Hepatocyte (in vitro differentiated cells): ENCODE results near the gene GC. TPM values are rescaled to one million over a fixed set of nuclear protein-coding genes. Genes with fewer than 3 reads are reported as not detected.

Experiments used
- DNase-seq: peaks from one replicate; pipeline ENCODE4 v3.0.0-alpha.2; 2016; ENCODE audit warnings: low spot score
- H2AFZ ChIP-seq: fragments of 200-600 bp; sonication (generic); 2 replicates; pipeline ENCODE4 v1.6.0; 2016; ENCODE audit warnings: antibody characterized with exemption, mild to moderate bottlenecking
- H3K27ac ChIP-seq: fragments of 200-600 bp; sonication (generic); 2 replicates; pipeline ENCODE4 v1.5.1; 2016; ENCODE audit warnings: mild to moderate bottlenecking
- H3K27me3 ChIP-seq: fragments of 200-600 bp; sonication (generic); 2 replicates; pipeline ENCODE4 v1.6.1; 2016
- H3K36me3 ChIP-seq: fragments of 200-600 bp; sonication (generic); replicated peaks from 2 replicates; pipeline ENCODE4 v1.5.1; 2016; ENCODE audit warnings: low read depth; ENCODE audit not compliant: insufficient read depth
- H3K4me1 ChIP-seq: fragments of 200-600 bp; sonication (generic); 2 replicates; pipeline ENCODE4 v1.5.1; 2016; ENCODE audit warnings: mild to moderate bottlenecking, moderate library complexity; ENCODE audit not compliant: insufficient read depth
- H3K4me2 ChIP-seq: fragments of 200-600 bp; sonication (generic); 2 replicates; pipeline ENCODE4 v1.6.0; 2016
- H3K4me3 ChIP-seq: fragments of 200-600 bp; sonication (generic); 2 replicates; pipeline ENCODE4 v1.5.1; 2016; ENCODE audit warnings: mild to moderate bottlenecking
- H3K79me2 ChIP-seq: fragments of 200-600 bp; sonication (generic); 2 replicates; pipeline ENCODE4 v1.6.0; 2017; ENCODE audit warnings: mild to moderate bottlenecking
- H3K9me2 ChIP-seq: fragments of 200-600 bp; sonication (generic); replicated peaks from 2 replicates; pipeline ENCODE4 v1.6.0; 2017; ENCODE audit warnings: mild to moderate bottlenecking; ENCODE audit not compliant: insufficient read depth
- H3K9me3 ChIP-seq: fragments of 200-600 bp; sonication (generic); 2 replicates; pipeline ENCODE4 v1.5.1; 2016; ENCODE audit warnings: low read depth, mild to moderate bottlenecking
- H4K20me1 ChIP-seq: fragments of 200-600 bp; sonication (generic); 2 replicates; pipeline ENCODE4 v1.6.0; 2016; ENCODE audit warnings: mild to moderate bottlenecking; ENCODE audit not compliant: insufficient read depth, poor library complexity, severe bottlenecking
- CTCF ChIP-seq: fragments of 200-600 bp; sonication (generic); IDR thresholded peaks from 2 replicates; pipeline ENCODE4 v1.5.1; 2016; ENCODE audit warnings: antibody characterized with exemption, mild to moderate bottlenecking; ENCODE audit not compliant: poor library complexity
- EZH2 ChIP-seq: fragments of 200-600 bp; sonication (generic); IDR thresholded peaks from 2 replicates; pipeline ENCODE4 v1.6.1; 2016; ENCODE audit warnings: antibody characterized with exemption, mild to moderate bottlenecking, borderline replicate concordance
- EZH2phosphoT487 ChIP-seq: fragments of 200-600 bp; sonication (generic); IDR thresholded peaks from one replicate; pipeline ENCODE4 v1.6.1; 2018; ENCODE audit warnings: antibody characterized with exemption, mild to moderate bottlenecking, low read depth, moderate library complexity; ENCODE audit not compliant: unreplicated experiment, severe bottlenecking
- WGBS: methylation state at CpG from one replicate; pipeline ENCODE4 v1.1.6; 2016; ENCODE audit warnings: low lambda C conversion rate; ENCODE audit errors: missing lambda C conversion rate; 5-methylcytosine and 5-hydroxymethylcytosine counted together
- polyA plus RNA-seq: library from polyadenylated mRNA; unstranded; fragments of >200 nt; fragmentation: Nextera tagmentation; extraction: Ambion mirVana; gene quantifications from 2 replicates; pipeline ENCODE4 v1.2.1, GENCODE V29; 2016
- total RNA-seq: library from RNA; depleted of rRNA; stranded (reverse); fragments of >200 nt; gene quantifications from 2 replicates; pipeline ENCODE4 v1.2.3, GENCODE V29; 2014

The GC gene
- total and polyA plus RNA-seq, 2 experiments from 2014 or later = 487 to 1,037 TPM

GRCh38 chr4:71785959-71786358 lies 2.1 kb upstream of the GC start:
- WGBS = 58% methylated on average over 4 of the region's 4 CpGs
- Histone ChIP-seq H3K9me3 (no peaks in the 10 kb centered on the region), H3K4me3 (no peak overlapping the region), H3K79me2 (peaks cover 2% of the 10 kb centered on the region), H3K27ac (no peak overlapping the region), H4K20me1 (no peaks in the 10 kb centered on the region), H3K27me3 (no peaks in the 10 kb centered on the region), H3K36me3 (no peaks in the 10 kb centered on the region), H3K4me2 (no peak overlapping the region), H3K9me2 (no peaks in the 10 kb centered on the region), H2AFZ (no peak overlapping the region), H3K4me1 (no peaks in the 10 kb centered on the region)
- no peak for DNase-seq
- no peak for TF ChIP-seq EZH2phosphoT487
- TF ChIP-seq EZH2 = no peak
- no peak for TF ChIP-seq CTCF

GRCh38 chr4:71784569-71785197 lies 804 bp upstream of the GC start:
- Histone ChIP-seq H3K36me3 (no peaks in the 10 kb centered on the region), H3K79me2 (peaks cover 2% of the 10 kb centered on the region), H3K4me3 (no peak overlapping the region), H3K9me3 (no peaks in the 10 kb centered on the region), H3K4me2 (no peak overlapping the region), H3K4me1 (no peaks in the 10 kb centered on the region), H3K27me3 (no peaks in the 10 kb centered on the region), H4K20me1 (no peaks in the 10 kb centered on the region), H3K9me2 (no peaks in the 10 kb centered on the region), H3K27ac (no peak overlapping the region), H2AFZ (no peak overlapping the region)
- DNase-seq = no peak
- TF ChIP-seq CTCF (no peak), EZH2phosphoT487 (no peak), EZH2 (no peak)

GRCh38 chr4:71777891-71778290 lies 6.0 kb downstream of the GC start:
- Histone ChIP-seq H3K4me3 (no peak overlapping the region), H3K27me3 (no peaks in the 10 kb centered on the region), H3K79me2 (peaks cover under 1% of the 10 kb centered on the region), H3K36me3 (no peaks in the 10 kb centered on the region), H4K20me1 (no peaks in the 10 kb centered on the region), H3K4me2 (no peak overlapping the region), H3K9me3 (no peaks in the 10 kb centered on the region), H2AFZ (no peak overlapping the region), H3K27ac (no peak overlapping the region), H3K9me2 (no peaks in the 10 kb centered on the region), H3K4me1 (no peaks in the 10 kb centered on the region)
- DNase-seq = no peak
- TF ChIP-seq CTCF (no peak), EZH2 (no peak), EZH2phosphoT487 (no peak)

- H3K4me1 ChIP-seq = no peaks in the 10 kb centered on the region
- no peak for DNase-seq
Measured at GRCh38 chr4:71775449-71775848, 8.4 kb downstream of the GC start.

More at GRCh38 chr4:71775449-71775848, 8.4 kb downstream of the GC start:
- WGBS = 88% methylated on average over 2 of the region's 2 CpGs
- no peaks in the 10 kb centered on the region for H3K9me2 ChIP-seq
- no peak overlapping the region for H3K4me3 ChIP-seq
- TF ChIP-seq CTCF (no peak), EZH2phosphoT487 (no peak), EZH2 (no peak)
- no peak overlapping the region for H3K4me2 ChIP-seq
- no peaks in the 10 kb centered on the region for H3K36me3 ChIP-seq
- H4K20me1 ChIP-seq = no peaks in the 10 kb centered on the region
- H3K79me2 ChIP-seq = no peaks in the 10 kb centered on the region
- H2AFZ ChIP-seq = no peak overlapping the region
- no peak overlapping the region for H3K27ac ChIP-seq
- H3K9me3 ChIP-seq = no peaks in the 10 kb centered on the region
- H3K27me3 ChIP-seq = no peaks in the 10 kb centered on the region
